ENCODE data around the gene ZNF106. TPM values are rescaled to one million over a fixed set of nuclear protein-coding genes. Genes with fewer than 3 reads are reported as not detected.
A peak's percentile ranks its signal among the peaks of the same experiment; 100 is the strongest.

The ZNF106 gene
- 680 TPM for total RNA-seq
- long read RNA-seq, full-length matches to known transcripts = 13 of 545 reads
- long read RNA-seq, partial matches to known transcripts = 164 of 545 reads
- long read RNA-seq, other reads (novel, unspliced or antisense) = 368 of 545 reads

- Histone ChIP-seq H3K4me1 (peaks cover 65% of the 10 kb centered on the region), H3K27ac (replicated peaks) (peak within 1 kb of the TSS; percentile 95), H3K4me3 (peak within 1 kb of the TSS; percentile 96), H3K9me3 (replicated peaks) (no peaks in the 10 kb centered on the region), H3K36me3 (no peaks in the 10 kb centered on the region), H3K27me3 (ENCODE audit: low read depth) (no peaks in the 10 kb centered on the region)
- DNase-seq = peak; percentile 86
- TF ChIP-seq CTCF (IDR thresholded peaks at IDR 0.05; ENCODE audit: borderline replicate concordance) = no peak
- intact Hi-C loops (cut with micrococcal nuclease) = no loop called here
Measured at GRCh38 chr15:42490671-42491538, at the start of gene ZNF106. TSS of gene ZNF106 (minus strand) at chr15:42491141. CDS start at chr15:42472289, 18,852 bp downstream.

- Histone ChIP-seq H3K27ac (replicated peaks) (no peak overlapping the region), H3K27me3 (ENCODE audit: low read depth) (no peaks in the 10 kb centered on the region), H3K9me3 (replicated peaks) (no peaks in the 10 kb centered on the region), H3K36me3 (peaks cover 73% of the 10 kb centered on the region), H3K4me3 (no peak overlapping the region), H3K4me1 (no peaks in the 10 kb centered on the region)
- TF ChIP-seq CTCF (IDR thresholded peaks at IDR 0.05; ENCODE audit: borderline replicate concordance) = no peak
- intact Hi-C loops (cut with micrococcal nuclease) = no loop called here
- no peak for DNase-seq
Measured at GRCh38 chr15:42533246-42533645, 42.3 kb upstream of the ZNF106 start.

- H3K9me3 ChIP-seq (replicated peaks) = no peaks in the 10 kb centered on the region
- no peak for TF ChIP-seq CTCF (IDR thresholded peaks at IDR 0.05; ENCODE audit: borderline replicate concordance)
- no peak overlapping the region for H3K27ac ChIP-seq (replicated peaks)
- intact Hi-C loops (cut with micrococcal nuclease) = no loop called here
- no peak for DNase-seq
- no peaks in the 10 kb centered on the region for H3K4me1 ChIP-seq
- no peak overlapping the region for H3K4me3 ChIP-seq
- no peaks in the 10 kb centered on the region for H3K27me3 ChIP-seq (ENCODE audit: low read depth)
- peaks cover 85% of the 10 kb centered on the region for H3K36me3 ChIP-seq
Measured at GRCh38 chr15:42528970-42529369, 38.0 kb upstream of the ZNF106 start.

- Histone ChIP-seq H3K4me3 (no peak overlapping the region), H3K27me3 (ENCODE audit: low read depth) (no peaks in the 10 kb centered on the region), H3K4me1 (no peaks in the 10 kb centered on the region), H3K36me3 (peaks cover 77% of the 10 kb centered on the region), H3K27ac (replicated peaks) (no peak overlapping the region), H3K9me3 (replicated peaks) (no peaks in the 10 kb centered on the region)
- no peak for TF ChIP-seq CTCF (IDR thresholded peaks at IDR 0.05; ENCODE audit: borderline replicate concordance)
- intact Hi-C loops (cut with micrococcal nuclease) = no loop called here
- DNase-seq = no peak
Measured at GRCh38 chr15:42523331-42523730, 32.4 kb upstream of the ZNF106 start.

GRCh38 chr15:42511007-42511391 is 20.1 kb upstream of the ZNF106 start:
- Histone ChIP-seq H3K9me3 (replicated peaks) (no peaks in the 10 kb centered on the region), H3K4me1 (peaks cover 45% of the 10 kb centered on the region), H3K36me3 (peaks cover 31% of the 10 kb centered on the region), H3K4me3 (peak overlapping the region; percentile 20), H3K27ac (replicated peaks) (peak overlapping the region; percentile 54), H3K27me3 (ENCODE audit: low read depth) (no peaks in the 10 kb centered on the region)
- intact Hi-C loops (cut with micrococcal nuclease) = no loop called here
- TF ChIP-seq CTCF (IDR thresholded peaks at IDR 0.05; ENCODE audit: borderline replicate concordance) = no peak
- no peak for DNase-seq

Measured in left ventricle myocardium inferior (tissue), 1 donor.